Liver (tissue), 9 donors: ENCODE measurements around the gene SLC34A2. TPM values are rescaled to one million over a fixed set of nuclear protein-coding genes. Genes with fewer than 3 reads are reported as not detected.

Experiments used
- DNase-seq: peaks from one replicate; pipeline ENCODE4 v3.0.0-alpha.2; 2017; ENCODE audit warnings: low spot score
- H3K27ac ChIP-seq, 2 donors: one replicate each; pipeline ENCODE4 v1.7.0; 2013; ENCODE audit warnings: inconsistent platforms in 2 of 2, low read length in 2 of 2, control low read depth in 1 of 2, low read depth in 1 of 2, mild to moderate bottlenecking in 1 of 2
- H3K27me3 ChIP-seq, 4 donors: one replicate each; pipeline versions ENCODE4 v1.6.1 to v1.7.0; 2013; ENCODE audit warnings: low read length in 3 of 4, inconsistent platforms in 1 of 4, mild to moderate bottlenecking in 1 of 4, moderate library complexity in 1 of 4; ENCODE audit not compliant: control insufficient read depth in 4 of 4, insufficient read depth in 4 of 4
- H3K36me3 ChIP-seq, 4 donors: one replicate each; pipeline versions ENCODE4 v1.6.1 to v1.7.0; 2013; ENCODE audit warnings: low read length in 3 of 4, mild to moderate bottlenecking in 3 of 4, low read depth in 1 of 4, moderate library complexity in 1 of 4; ENCODE audit not compliant: control insufficient read depth in 4 of 4, insufficient read depth in 3 of 4
- H3K4me1 ChIP-seq, 4 donors: one replicate each; pipeline versions ENCODE4 v1.6.1 to v1.7.0; 2013; ENCODE audit warnings: low read length in 3 of 4, mild to moderate bottlenecking in 3 of 4, moderate library complexity in 1 of 4; ENCODE audit not compliant: control insufficient read depth in 4 of 4, insufficient read depth in 4 of 4
- H3K4me3 ChIP-seq, 3 donors: one replicate each; pipeline versions ENCODE4 v1.6.1 to v1.7.0; 2013; ENCODE audit warnings: low read length in 3 of 3, control low read depth in 1 of 3, low read depth in 1 of 3, mild to moderate bottlenecking in 1 of 3
- H3K9ac ChIP-seq, 2 donors: one replicate each; pipeline ENCODE4 v1.7.0; 2013; ENCODE audit warnings: low read length in 2 of 2, mild to moderate bottlenecking in 2 of 2, moderate library complexity in 2 of 2, control low read depth in 1 of 2, low read depth in 1 of 2
- H3K9me3 ChIP-seq, 4 donors: one replicate each; pipeline versions ENCODE4 v1.6.1 to v1.7.0; 2013; ENCODE audit warnings: low read length in 3 of 4; ENCODE audit not compliant: control insufficient read depth in 4 of 4
- CTCF ChIP-seq: fragments of 150-350 bp; IDR thresholded peaks from 2 replicates; pipeline ENCODE4 v1.5.1; 2017; ENCODE audit warnings: improper control_type of control experiment, low read depth, low read length; ENCODE audit not compliant: missing input control
- EGR1 ChIP-seq, 2 donors: IDR thresholded peaks; 2 replicates each; pipeline ENCODE4 v1.6.1; 2016 to 2018; ENCODE audit warnings: antibody characterized with exemption in 2 of 2, low read depth in 2 of 2
- FOXA1 ChIP-seq: IDR thresholded peaks from 2 replicates; pipeline ENCODE4 v1.6.1; 2016; ENCODE audit warnings: antibody characterized with exemption
- FOXA2 ChIP-seq: IDR thresholded peaks from 2 replicates; pipeline ENCODE4 v1.6.1; 2016; ENCODE audit warnings: antibody characterized with exemption
- GABPA ChIP-seq, 2 donors: IDR thresholded peaks in 1 of 2; conservative IDR thresholded peaks in 1 of 2; 2 replicates each; pipeline ENCODE4 v1.6.1; 2016; ENCODE audit warnings: antibody characterized with exemption in 2 of 2, mild to moderate bottlenecking in 1 of 2, moderate library complexity in 1 of 2
- HNF4A ChIP-seq, 2 donors: conservative IDR thresholded peaks; 2 replicates each; pipeline ENCODE4 v1.6.1; 2016; ENCODE audit warnings: antibody characterized with exemption in 2 of 2, mild to moderate bottlenecking in 2 of 2
- HNF4G ChIP-seq: IDR thresholded peaks from 2 replicates; pipeline ENCODE4 v1.6.1; 2016; ENCODE audit warnings: antibody characterized with exemption
- JUND ChIP-seq, 2 donors: IDR thresholded peaks; 2 replicates each; pipeline ENCODE4 v1.6.1; 2016; ENCODE audit warnings: antibody characterized with exemption in 2 of 2
- NR2F2 ChIP-seq: IDR thresholded peaks from 2 replicates; pipeline ENCODE4 v1.6.1; 2016; ENCODE audit warnings: antibody characterized with exemption
- RAD21 ChIP-seq, 2 donors: IDR thresholded peaks; 2 replicates each; pipeline ENCODE4 v1.6.1; 2016; ENCODE audit warnings: antibody characterized with exemption in 2 of 2, mild to moderate bottlenecking in 2 of 2
- REST ChIP-seq: IDR thresholded peaks from 2 replicates; pipeline ENCODE4 v1.6.1; 2016; ENCODE audit warnings: antibody characterized with exemption, mild to moderate bottlenecking
- RXRA ChIP-seq, 2 donors: IDR thresholded peaks; 2 replicates each; pipeline ENCODE4 v1.6.1; 2017 to 2018; ENCODE audit warnings: antibody characterized with exemption in 2 of 2, mild to moderate bottlenecking in 1 of 2
- SP1 ChIP-seq: IDR thresholded peaks from 2 replicates; pipeline ENCODE4 v1.6.1; 2018; ENCODE audit warnings: antibody characterized with exemption, mild to moderate bottlenecking
- TAF1 ChIP-seq: conservative IDR thresholded peaks from 2 replicates; pipeline ENCODE4 v1.6.1; 2016; ENCODE audit warnings: antibody characterized with exemption, mild to moderate bottlenecking
- YY1 ChIP-seq: IDR thresholded peaks from 2 replicates; pipeline ENCODE4 v1.6.1; 2016; ENCODE audit warnings: antibody characterized with exemption, mild to moderate bottlenecking
- WGBS: extraction: QIAGEN DNeasy Blood & Tissue Kit; methylation state at CpG from one replicate; pipeline ENCODE4 v1.1.7; 2013; 5-methylcytosine and 5-hydroxymethylcytosine counted together
- polyA plus RNA-seq, 2 donors: library from polyadenylated mRNA; stranded (reverse) in 1 of 2; unstranded in 1 of 2; fragments of 200-250 nt in 1 of 2; fragments of >200 nt in 1 of 2; fragmentation: Nextera tagmentation in 1 of 2; extraction: Ambion mirVana in 1 of 2; gene quantifications; one replicate each; pipeline versions ENCODE4 v1.2.1 to v1.2.3, GENCODE V29; 2013 to 2015
- total RNA-seq, 2 donors: library from RNA; depleted of rRNA; stranded (reverse); fragments of >200 nt; gene quantifications; one replicate each; pipeline ENCODE4 v1.2.3, GENCODE V29; 2014
- TF ChIP-seq, protein P1 (sequence below): IDR thresholded peaks from 2 replicates; pipeline ENCODE4 v1.6.1; 2016; ENCODE audit warnings: antibody characterized with exemption
- TF ChIP-seq, protein P2 (sequence below): IDR thresholded peaks from 2 replicates; pipeline ENCODE4 v1.6.1; 2016; ENCODE audit warnings: antibody characterized with exemption
- TF ChIP-seq, protein P3 (sequence below): IDR thresholded peaks from 2 replicates; pipeline ENCODE4 v1.6.1; 2016; ENCODE audit warnings: antibody characterized with exemption
- donor health status: healthy.
- donor health status: healthy.
- donor health status: healthy.
- donor health status: healthy.
- donor health status: healthy.

Gene SLC34A2
- total and polyA plus RNA-seq, 4 donors = 0.14 to 1.4 (median 0.94) TPM

DNA sequence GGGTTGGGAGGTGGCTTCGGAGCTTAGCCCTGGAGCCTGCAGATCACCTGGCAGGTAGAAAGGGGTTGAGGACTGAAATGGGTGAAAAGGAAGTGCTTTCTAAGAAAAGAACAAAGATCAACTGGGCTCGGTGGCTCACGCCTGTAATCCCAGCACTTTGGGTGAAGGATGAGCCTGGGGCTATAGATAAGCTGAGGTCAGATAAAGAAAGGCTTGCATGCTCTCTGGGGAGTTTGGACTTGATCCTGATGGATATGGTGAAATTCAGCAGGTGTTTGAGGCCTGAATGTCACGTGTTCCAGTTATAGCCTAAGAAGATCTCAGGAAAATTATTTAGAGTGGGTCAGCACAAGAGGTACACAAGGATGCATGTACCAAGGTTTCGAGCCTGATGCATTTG, 40.8 kb downstream of the SLC34A2 start:
- 63% methylated on average over 5 of the region's 5 CpGs for WGBS
- TF ChIP-seq JUND (IDR thresholded peaks at IDR 0.05) = no peak
- Histone ChIP-seq H3K4me1 (no peaks in the 10 kb centered on the region), H3K9ac (no peak overlapping the region), H3K9me3 (peaks cover 0 to under 1% (median 0%) of the 10 kb centered on the region in 4 donors), H3K4me3 (no peak overlapping the region), H3K36me3 (no peaks in the 10 kb centered on the region), H3K27me3 (peaks cover 0 to 2% (median 0%) of the 10 kb centered on the region in 4 donors), H3K27ac (no peak overlapping the region)
- no peak for DNase-seq

DNA sequence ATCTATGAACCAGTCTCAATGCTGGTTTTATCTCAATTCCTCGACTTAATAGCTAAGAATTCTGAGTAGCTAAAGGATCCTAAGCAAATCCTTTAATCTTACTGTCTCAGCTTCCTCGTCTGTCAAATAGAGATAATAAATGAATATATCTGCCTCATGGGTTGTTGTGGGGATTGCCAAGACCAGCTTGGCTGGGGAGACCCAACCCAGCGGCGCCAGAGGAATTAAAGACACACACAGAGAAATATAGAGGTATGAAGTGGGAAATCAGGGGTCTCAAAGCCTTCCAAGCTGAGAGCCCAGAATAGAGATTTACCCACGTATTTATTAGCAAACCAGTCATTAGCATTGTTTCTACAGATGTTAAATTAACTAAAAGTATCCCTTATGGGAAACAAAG, 41.9 kb downstream of the SLC34A2 start:
- H3K27ac ChIP-seq = no peak overlapping the region
- H3K4me1 ChIP-seq = no peaks in the 10 kb centered on the region
- no peak for DNase-seq
- H3K27me3 ChIP-seq = peaks cover 0 to 2% (median 0%) of the 10 kb centered on the region in 4 donors
- no peak overlapping the region for H3K4me3 ChIP-seq
- H3K9ac ChIP-seq = no peak overlapping the region
- H3K9me3 ChIP-seq = no peaks in the 10 kb centered on the region
- no peaks in the 10 kb centered on the region for H3K36me3 ChIP-seq
- WGBS = 77% methylated on average over 5 of the region's 5 CpGs
- no peak for TF ChIP-seq EGR1 (IDR thresholded peaks at IDR 0.05; ENCODE audit: low read depth in 2 of 2)

GRCh38 chr4:25700661-25701060, 45.0 kb downstream of the SLC34A2 start:
- H3K4me3 ChIP-seq = no peak overlapping the region
- TF ChIP-seq TAF1 (no peak), GABPA (IDR thresholded peaks at IDR 0.05 in 1 of 2, conservative IDR thresholded peaks at IDR 0.05 in 1 of 2) (no peak), RXRA (IDR thresholded peaks at IDR 0.05) (no peak), RAD21 (IDR thresholded peaks at IDR 0.05) (no peak), REST (no peak), FOXA2 (no peak), JUND (IDR thresholded peaks at IDR 0.05) (no peak), CTCF (no peak), SP1 (no peak), YY1 (no peak), EGR1 (IDR thresholded peaks at IDR 0.05; ENCODE audit: low read depth in 2 of 2) (no peak), HNF4G (no peak), FOXA1 (no peak), NR2F2 (no peak), HNF4A (conservative IDR thresholded peaks at IDR 0.05) (no peak)
- TF ChIP-seq, protein P1, sequence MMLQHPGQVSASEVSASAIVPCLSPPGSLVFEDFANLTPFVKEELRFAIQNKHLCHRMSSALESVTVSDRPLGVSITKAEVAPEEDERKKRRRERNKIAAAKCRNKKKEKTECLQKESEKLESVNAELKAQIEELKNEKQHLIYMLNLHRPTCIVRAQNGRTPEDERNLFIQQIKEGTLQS = no peak
- TF ChIP-seq, protein P2, sequence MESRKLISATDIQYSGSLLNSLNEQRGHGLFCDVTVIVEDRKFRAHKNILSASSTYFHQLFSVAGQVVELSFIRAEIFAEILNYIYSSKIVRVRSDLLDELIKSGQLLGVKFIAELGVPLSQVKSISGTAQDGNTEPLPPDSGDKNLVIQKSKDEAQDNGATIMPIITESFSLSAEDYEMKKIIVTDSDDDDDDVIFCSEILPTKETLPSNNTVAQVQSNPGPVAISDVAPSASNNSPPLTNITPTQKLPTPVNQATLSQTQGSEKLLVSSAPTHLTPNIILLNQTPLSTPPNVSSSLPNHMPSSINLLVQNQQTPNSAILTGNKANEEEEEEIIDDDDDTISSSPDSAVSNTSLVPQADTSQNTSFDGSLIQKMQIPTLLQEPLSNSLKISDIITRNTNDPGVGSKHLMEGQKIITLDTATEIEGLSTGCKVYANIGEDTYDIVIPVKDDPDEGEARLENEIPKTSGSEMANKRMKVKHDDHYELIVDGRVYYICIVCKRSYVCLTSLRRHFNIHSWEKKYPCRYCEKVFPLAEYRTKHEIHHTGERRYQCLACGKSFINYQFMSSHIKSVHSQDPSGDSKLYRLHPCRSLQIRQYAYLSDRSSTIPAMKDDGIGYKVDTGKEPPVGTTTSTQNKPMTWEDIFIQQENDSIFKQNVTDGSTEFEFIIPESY = no peak
- TF ChIP-seq, protein P3, sequence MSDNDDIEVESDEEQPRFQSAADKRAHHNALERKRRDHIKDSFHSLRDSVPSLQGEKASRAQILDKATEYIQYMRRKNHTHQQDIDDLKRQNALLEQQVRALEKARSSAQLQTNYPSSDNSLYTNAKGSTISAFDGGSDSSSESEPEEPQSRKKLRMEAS = no peak
- H3K4me1 ChIP-seq = no peaks in the 10 kb centered on the region
- no peaks in the 10 kb centered on the region for H3K36me3 ChIP-seq
- DNase-seq = no peak
- H3K27ac ChIP-seq = no peak overlapping the region
- no peak overlapping the region for H3K9ac ChIP-seq
- no peaks in the 10 kb centered on the region for H3K9me3 ChIP-seq
- peaks cover 0 to 2% (median 0%) of the 10 kb centered on the region in 4 donors for H3K27me3 ChIP-seq
- 78% methylated on average over 4 of the region's 4 CpGs for WGBS
